Measurements from ENCODE around the gene OLFM3.

DNA sequence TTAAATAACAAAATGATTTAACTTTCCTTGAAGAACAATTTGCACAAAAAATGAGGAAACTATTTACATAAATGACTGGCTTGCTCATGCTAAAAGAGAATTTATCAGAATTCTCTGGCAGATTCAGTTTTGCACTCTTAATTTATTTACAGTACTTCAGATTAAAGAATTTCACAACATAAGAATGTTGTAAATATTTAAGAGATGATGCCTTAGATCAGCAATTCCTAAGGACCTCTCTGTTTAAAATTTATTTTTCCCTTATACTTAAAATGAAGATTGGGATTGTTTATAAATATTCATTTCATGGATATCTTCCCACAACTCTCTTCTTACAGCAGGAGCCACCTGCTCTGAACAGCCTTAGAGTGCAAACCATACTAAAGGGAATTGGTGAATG is 120.8 kb downstream of the OLFM3 start:
- TF ChIP-seq EP300 (IDR thresholded peaks at IDR 0.05) (no peak), POLR2A (IDR thresholded peaks at IDR 0.05) (no peak)
- TF ChIP-seq, protein P1, sequence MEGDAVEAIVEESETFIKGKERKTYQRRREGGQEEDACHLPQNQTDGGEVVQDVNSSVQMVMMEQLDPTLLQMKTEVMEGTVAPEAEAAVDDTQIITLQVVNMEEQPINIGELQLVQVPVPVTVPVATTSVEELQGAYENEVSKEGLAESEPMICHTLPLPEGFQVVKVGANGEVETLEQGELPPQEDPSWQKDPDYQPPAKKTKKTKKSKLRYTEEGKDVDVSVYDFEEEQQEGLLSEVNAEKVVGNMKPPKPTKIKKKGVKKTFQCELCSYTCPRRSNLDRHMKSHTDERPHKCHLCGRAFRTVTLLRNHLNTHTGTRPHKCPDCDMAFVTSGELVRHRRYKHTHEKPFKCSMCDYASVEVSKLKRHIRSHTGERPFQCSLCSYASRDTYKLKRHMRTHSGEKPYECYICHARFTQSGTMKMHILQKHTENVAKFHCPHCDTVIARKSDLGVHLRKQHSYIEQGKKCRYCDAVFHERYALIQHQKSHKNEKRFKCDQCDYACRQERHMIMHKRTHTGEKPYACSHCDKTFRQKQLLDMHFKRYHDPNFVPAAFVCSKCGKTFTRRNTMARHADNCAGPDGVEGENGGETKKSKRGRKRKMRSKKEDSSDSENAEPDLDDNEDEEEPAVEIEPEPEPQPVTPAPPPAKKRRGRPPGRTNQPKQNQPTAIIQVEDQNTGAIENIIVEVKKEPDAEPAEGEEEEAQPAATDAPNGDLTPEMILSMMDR (IDR thresholded peaks at IDR 0.05), result no peak

Measured in stomach (tissue), 4 donors.